Panc1 (cell line): Measurements from ENCODE around the gene C13orf46. TPM values are rescaled to one million over a fixed set of nuclear protein-coding genes. Genes with fewer than 3 reads are reported as not detected.

Source experiments
- ATAC-seq: fragments of 200-7000 bp; cut with Tn5 transposase; 2 replicates; pipeline ENCODE4 v1.9.1; 2020; ENCODE audit warnings: mild to moderate bottlenecking, moderate library complexity
- BruUV-seq: library from RNA; stranded (reverse); fragments of 400-500 nt; replicated peaks from 2 replicates; lab custom pipeline; 2021; lab: Mats Ljungman, UMichigan
- CTCF ChIA-PET: fragments of 300-600 bp; sonication (Branson Sonifier 250); formaldehyde crosslinking; loops from one replicate; lab custom pipeline; 2022; ENCODE audit warnings: antibody characterized with exemption; lab: Charles Lee
- POLR2A ChIA-PET: fragments of 300-600 bp; sonication (Branson Sonifier 250); formaldehyde crosslinking; loops from one replicate; lab custom pipeline; 2022; ENCODE audit warnings: antibody characterized with exemption; lab: Charles Lee
- DNase-seq: peaks from one replicate; pipeline ENCODE4 v3.0.0-alpha.2; 2010; ENCODE audit warnings: low read depth, low spot score
- H3K27ac ChIP-seq: 2 replicates; pipeline ENCODE4 v1.5.1; 2011; ENCODE audit warnings: mild to moderate bottlenecking, low read length, inconsistent platforms
- H3K27me3 ChIP-seq: fragments of 200-500 bp; sonication (Bioruptor generic); 2 replicates; pipeline ENCODE4 v1.6.0; 2014; ENCODE audit warnings: low read length, inconsistent platforms; ENCODE audit not compliant: control insufficient read depth, insufficient read depth
- H3K36me3 ChIP-seq: fragments of 200-500 bp; sonication (Bioruptor generic); 2 replicates; pipeline ENCODE4 v1.5.1; 2014; ENCODE audit warnings: inconsistent platforms, mild to moderate bottlenecking, low read length, moderate library complexity; ENCODE audit not compliant: control insufficient read depth, insufficient read depth
- H3K4me1 ChIP-seq: 2 replicates; pipeline ENCODE4 v1.5.1; 2011; ENCODE audit warnings: inconsistent platforms, mild to moderate bottlenecking, low read length, moderate library complexity; ENCODE audit not compliant: control insufficient read depth, insufficient read depth
- H3K4me3 ChIP-seq, 2 experiments: 2 replicates each; pipeline ENCODE4 v1.5.1; 2011 to 2012; ENCODE audit warnings: low read depth in 2 of 2, low read length in 2 of 2, mild to moderate bottlenecking in 2 of 2, inconsistent platforms in 1 of 2, moderate library complexity in 1 of 2
- H3K9me3 ChIP-seq: fragments of 200-500 bp; sonication (Bioruptor generic); 2 replicates; pipeline ENCODE4 v1.5.1; 2014; ENCODE audit warnings: low read depth, mild to moderate bottlenecking, inconsistent platforms, low read length, moderate library complexity; ENCODE audit not compliant: control insufficient read depth, insufficient read depth
- CTCF ChIP-seq: fragments of 450-650 bp; IDR thresholded peaks from 2 replicates; pipeline ENCODE4 v1.5.1; 2017; ENCODE audit warnings: mild to moderate bottlenecking
- POLR2AphosphoS5 ChIP-seq: IDR thresholded peaks from 2 replicates; pipeline ENCODE4 v1.6.1; 2012; ENCODE audit warnings: mild to moderate bottlenecking, low read depth, low read length, moderate library complexity
- REST ChIP-seq, 2 experiments: IDR thresholded peaks; 2 replicates each; pipeline ENCODE4 v1.6.1; 2011 to 2012; ENCODE audit warnings: low read depth in 2 of 2, control low read depth in 1 of 2, low read length in 1 of 2, mild to moderate bottlenecking in 1 of 2, moderate library complexity in 1 of 2; ENCODE audit not compliant: insufficient read depth in 1 of 2
- SIN3A ChIP-seq: IDR thresholded peaks from 2 replicates; pipeline ENCODE4 v1.6.1; 2012; ENCODE audit warnings: low read depth, mild to moderate bottlenecking, low read length, moderate library complexity, borderline replicate concordance; ENCODE audit not compliant: insufficient read depth
- TCF7L2 ChIP-seq: IDR thresholded peaks from 2 replicates; pipeline ENCODE4 v1.6.1; 2011; ENCODE audit warnings: mild to moderate bottlenecking, low read depth, low read length, inconsistent platforms
- in situ Hi-C: cut with HindIII; loops from 2 replicates; pipeline ENCODE4 v1.10.0; 2016; ENCODE audit warnings: low sequenced_read_pairs, low pct_unique_long_range_greater_than_20kb
- intact Hi-C: fragments of 100-400 bp; cut with micrococcal nuclease; formaldehyde crosslinking; loops from one replicate; pipeline ENCODE4 v1.10.0; 2022; ENCODE audit not compliant: unreplicated experiment
- total RNA-seq: library from RNA; stranded (reverse); gene quantifications from one replicate; pipeline ENCODE4 v1.2.1, GENCODE V29; 2021; ENCODE audit not compliant: unreplicated experiment

C13orf46 gene
- total RNA-seq, 1 experiment from 2014 or later: 2.6 TPM

GRCh38 chr13:113991191-113991669, 17.4 kb upstream of the C13orf46 start:
- Histone ChIP-seq H3K36me3 (peaks cover 3% of the 10 kb centered on the region; the same call in 1 of the 2 replicates), H3K27me3 (no peaks in the 10 kb centered on the region), H3K27ac (no peak overlapping the region), H3K4me1 (no peaks in the 10 kb centered on the region), H3K9me3 (no peaks in the 10 kb centered on the region), H3K4me3 (no peak overlapping the region)
- POLR2A ChIA-PET: no interaction called here
- in situ Hi-C loops: no loop called here
- no peak for ATAC-seq
- CTCF ChIA-PET: no interaction called here
- no TSS peak for BruUV-seq
- TF ChIP-seq REST (IDR thresholded peaks at IDR 0.05; ENCODE audit: insufficient read depth in 1 of 2, low read depth in 2 of 2, low read length in 1 of 2): no peak
- TF ChIP-seq CTCF: no peak
- no peak for TF ChIP-seq SIN3A
- no peak for TF ChIP-seq TCF7L2
- no peak for TF ChIP-seq POLR2AphosphoS5
- no peak for DNase-seq
- intact Hi-C loops: no loop called here

- in situ Hi-C loops: no loop called here
- Histone ChIP-seq H3K9me3 (no peaks in the 10 kb centered on the region), H3K4me1 (no peaks in the 10 kb centered on the region), H3K4me3 (no peak overlapping the region), H3K27ac (no peak overlapping the region), H3K36me3 (peaks cover 3% of the 10 kb centered on the region; the same call in 1 of the 2 replicates), H3K27me3 (no peaks in the 10 kb centered on the region)
- ChIA-PET POLR2A (no interaction called here), CTCF (no interaction called here)
- ATAC-seq (no peak), DNase-seq (no peak)
- no peak for TF ChIP-seq CTCF
- TF ChIP-seq REST (IDR thresholded peaks at IDR 0.05; ENCODE audit: insufficient read depth in 1 of 2, low read depth in 2 of 2, low read length in 1 of 2): no peak
- no peak for TF ChIP-seq POLR2AphosphoS5
- no peak for TF ChIP-seq SIN3A
- TF ChIP-seq TCF7L2: no peak
- intact Hi-C loops: no loop called here
- BruUV-seq: no TSS peak
These were observed 16.5 kb upstream of the C13orf46 start for GRCh38 chr13:113990321-113990837.
